B cell (primary cell): ENCODE data around the gene SYT6. TPM values are rescaled to one million over a fixed set of nuclear protein-coding genes. Genes with fewer than 3 reads are reported as not detected.

Experiments used
- ATAC-seq: fragments of 200-7000 bp; cut with Tn5 transposase; one replicate; pipeline ENCODE4 v1.10.0; 2021; ENCODE audit warnings: low read depth, mild to moderate bottlenecking, moderate number of reproducible peaks, moderate library complexity
- CTCF ChIA-PET: fragments of 350-600 bp; sonication (Branson Sonifier 250); formaldehyde crosslinking; loops from one replicate; lab custom pipeline; 2021; ENCODE audit warnings: antibody characterized with exemption, inconsistent platforms; lab: Charles Lee
- POLR2A ChIA-PET: fragments of 350-600 bp; sonication (Branson Sonifier 250); formaldehyde crosslinking; loops from one replicate; lab custom pipeline; 2021; ENCODE audit warnings: antibody characterized with exemption; lab: Charles Lee
- DNase-seq: peaks from one replicate; pipeline ENCODE4 v3.0.0; 2013
- H2AFZ ChIP-seq: 2 replicates; pipeline ENCODE4 v1.6.1; 2012; ENCODE audit warnings: mild to moderate bottlenecking, low read depth, low read length; ENCODE audit not compliant: insufficient read depth, poor library complexity, severe bottlenecking
- H3K27ac ChIP-seq, 2 donors: 1 replicate in 1 of 2; 2 replicates in 1 of 2; pipeline ENCODE4 v1.5.1; 2012 to 2013; ENCODE audit warnings: low read length in 2 of 2, mild to moderate bottlenecking in 2 of 2, moderate library complexity in 1 of 2
- H3K27me3 ChIP-seq, 4 experiments: fragments of 200-600 bp in 1 of 4; sonication (generic) in 1 of 4; replicated peaks in 1 of 4; 1 replicate in 2 of 4; 2 replicates in 2 of 4; pipeline versions ENCODE4 v1.6.1 to v1.7.0; 2013 to 2016; ENCODE audit warnings: low read length in 3 of 4, mild to moderate bottlenecking in 2 of 4, mixed read lengths in 1 of 4, moderate library complexity in 1 of 4; ENCODE audit not compliant: insufficient read depth in 4 of 4, control insufficient read depth in 3 of 4; ENCODE audit errors: control extremely low read depth in 1 of 4
- H3K36me3 ChIP-seq, 2 experiments: replicated peaks in 1 of 2; 1 replicate in 1 of 2; 2 replicates in 1 of 2; pipeline versions ENCODE4 v1.6.1 to v1.7.1; 2013; ENCODE audit warnings: low read length in 1 of 2; ENCODE audit not compliant: insufficient read depth in 2 of 2, control insufficient read depth in 1 of 2; ENCODE audit errors: control extremely low read depth in 1 of 2, extremely low read depth in 1 of 2
- H3K4me1 ChIP-seq, 2 donors: fragments of 200-600 bp in 1 of 2; sonication (generic) in 1 of 2; 1 replicate in 1 of 2; 2 replicates in 1 of 2; pipeline versions ENCODE4 v1.5.1 to v1.6.1; 2013 to 2017; ENCODE audit warnings: low read length in 2 of 2; ENCODE audit not compliant: control insufficient read depth in 2 of 2, insufficient read depth in 2 of 2
- H3K4me2 ChIP-seq: replicated peaks from 2 replicates; pipeline ENCODE3; 2012; ENCODE audit warnings: mild to moderate bottlenecking, low read depth, low read length; ENCODE audit not compliant: poor library complexity, severe bottlenecking
- H3K4me3 ChIP-seq, 5 experiments: fragments of 200-600 bp in 1 of 5; sonication (generic) in 1 of 5; 1 replicate in 3 of 5; 2 replicates in 2 of 5; pipeline versions ENCODE4 v1.5.1 to v1.7.0; 2011 to 2016; ENCODE audit warnings: low read length in 4 of 5, mild to moderate bottlenecking in 4 of 5, low read depth in 2 of 5, control low read depth in 1 of 5, moderate library complexity in 1 of 5; ENCODE audit not compliant: insufficient read depth in 1 of 5; ENCODE audit errors: control extremely low read depth in 1 of 5, extremely low read depth in 1 of 5
- H3K79me2 ChIP-seq: fragments of 200-600 bp; sonication (generic); one replicate; pipeline ENCODE4 v1.6.0; 2016; ENCODE audit warnings: low read length; ENCODE audit not compliant: control insufficient read depth, insufficient read depth
- H3K9ac ChIP-seq: fragments of 200-600 bp; sonication (generic); 2 replicates; pipeline ENCODE4 v1.6.1; 2017; ENCODE audit warnings: mild to moderate bottlenecking, low read length, moderate library complexity
- H3K9me3 ChIP-seq, 3 donors: one replicate each; pipeline versions ENCODE4 v1.6.1 to v1.7.1; 2013; ENCODE audit warnings: low read length in 2 of 3; ENCODE audit not compliant: control insufficient read depth in 2 of 3, insufficient read depth in 1 of 3; ENCODE audit errors: control extremely low read depth in 1 of 3
- H4K20me1 ChIP-seq: 2 replicates; pipeline ENCODE4 v1.6.0; 2012; ENCODE audit warnings: mild to moderate bottlenecking, low read length; ENCODE audit not compliant: insufficient read depth, control insufficient read depth, poor library complexity, severe bottlenecking
- H3K27ac Mint-ChIP-seq: one replicate; pipeline ENCODE4 v1.8.0; 2021; ENCODE audit warnings: mixed read lengths
- H3K27me3 Mint-ChIP-seq: one replicate; pipeline ENCODE4 v1.8.0; 2021; ENCODE audit warnings: mixed read lengths
- H3K4me1 Mint-ChIP-seq: one replicate; pipeline ENCODE4 v1.8.0; 2021; ENCODE audit warnings: mixed read lengths
- H3K4me3 Mint-ChIP-seq: one replicate; pipeline ENCODE4 v1.8.0; 2021; ENCODE audit warnings: mixed read lengths
- H3K9me3 Mint-ChIP-seq: one replicate; pipeline ENCODE4 v1.8.0; 2022; ENCODE audit warnings: mixed read lengths; ENCODE audit not compliant: insufficient read depth
- CTCF ChIP-seq: fragments of 200-600 bp; IDR thresholded peaks from one replicate; pipeline ENCODE4 v1.8.0; 2022; ENCODE audit warnings: antibody characterized with exemption, mild to moderate bottlenecking
- EZH2 ChIP-seq: IDR thresholded peaks from 2 replicates; pipeline ENCODE4 v1.6.1; 2012; ENCODE audit warnings: borderline replicate concordance, low read depth, mild to moderate bottlenecking, moderate library complexity, low read length; ENCODE audit not compliant: insufficient read depth, poor library complexity, severe bottlenecking
- WGBS: methylation state at CpG from one replicate; pipeline ENCODE4 v1.1.5; 2013; ENCODE audit warnings: missing lambda C conversion rate; ENCODE audit not compliant: insufficient coverage; 5-methylcytosine and 5-hydroxymethylcytosine counted together
- intact Hi-C: fragments of 100-400 bp; cut with micrococcal nuclease; formaldehyde crosslinking; loops from one replicate; pipeline ENCODE4 v1.10.0; 2022
- polyA plus RNA-seq: library from polyadenylated mRNA; depleted of rRNA; stranded (reverse); fragments of >200 nt; gene quantifications from 2 replicates; pipeline ENCODE4 v1.2.3, GENCODE V29; 2012
- total RNA-seq, 2 donors: library from RNA; stranded (reverse); fragments of 120-200 nt in 1 of 2; gene quantifications; 1 replicate in 1 of 2; 2 replicates in 1 of 2; pipeline versions ENCODE4 v1.2.3 to v1.2.4, GENCODE V29; 2013 to 2022

The SYT6 gene
- total and polyA plus RNA-seq, 2 donors (not counting 1 experiment from before 2014, with no cell fraction given): not detected

- ATAC-seq (no peak), DNase-seq (no peak)
- no peaks in the 10 kb centered on the region for H3K4me1 ChIP-seq
- Mint-ChIP-seq H3K27ac (no peak overlapping the region), H3K9me3 (no peaks in the 10 kb centered on the region), H3K27me3 (peaks cover 30% of the 10 kb centered on the region), H3K4me1 (no peaks in the 10 kb centered on the region), H3K4me3 (no peak overlapping the region)
- no peaks in the 10 kb centered on the region for H3K27me3 ChIP-seq
- no peaks in the 10 kb centered on the region for H4K20me1 ChIP-seq
- H3K9me3 ChIP-seq: peaks cover 0 to 3% (median 0%) of the 10 kb centered on the region in 3 donors
- no peak overlapping the region for H3K9ac ChIP-seq
- 82% methylated on average over 5 of the region's 8 CpGs for WGBS
- POLR2A ChIA-PET: no interaction called here
- no peak overlapping the region for H3K4me2 ChIP-seq
- no peak overlapping the region for H2AFZ ChIP-seq
- no peak overlapping the region for H3K27ac ChIP-seq
- no peak for TF ChIP-seq EZH2
- CTCF ChIA-PET: no interaction called here
- intact Hi-C loops: no loop called here
- H3K36me3 ChIP-seq: no peaks in the 10 kb centered on the region
- H3K4me3 ChIP-seq: no peak overlapping the region
- no peaks in the 10 kb centered on the region for H3K79me2 ChIP-seq
Observed at GRCh38 chr1:114086601-114087368, 66.9 kb downstream of the SYT6 start.

GRCh38 chr1:114082867-114083585 is 70.6 kb downstream of the SYT6 start:
- Histone ChIP-seq H3K79me2 (no peaks in the 10 kb centered on the region), H3K4me1 (no peaks in the 10 kb centered on the region), H3K36me3 (no peaks in the 10 kb centered on the region), H4K20me1 (no peaks in the 10 kb centered on the region), H3K4me2 (no peak overlapping the region), H3K4me3 (no peak overlapping the region), H3K27me3 (no peaks in the 10 kb centered on the region), H3K9ac (no peak overlapping the region), H3K27ac (no peak overlapping the region), H2AFZ (no peak overlapping the region), H3K9me3 (peaks cover 0 to 3% (median 0%) of the 10 kb centered on the region in 3 donors)
- intact Hi-C loops: no loop called here
- Mint-ChIP-seq H3K27me3 (peaks cover 26% of the 10 kb centered on the region), H3K27ac (no peak overlapping the region), H3K4me1 (no peaks in the 10 kb centered on the region), H3K9me3 (no peaks in the 10 kb centered on the region), H3K4me3 (no peak overlapping the region)
- no peak for ATAC-seq
- ChIA-PET CTCF (no interaction called here), POLR2A (no interaction called here)
- TF ChIP-seq EZH2: no peak
- no peak for TF ChIP-seq CTCF
- 100% methylated on average over 1 of the region's 2 CpGs for WGBS
- DNase-seq: no peak
